H9 (cell line): ENCODE data around the gene MBTPS1. TPM values are rescaled to one million over a fixed set of nuclear protein-coding genes. Genes with fewer than 3 reads are reported as not detected.

Experiments used
- DNase-seq: peaks from one replicate; pipeline ENCODE4 v3.0.0-alpha.2; 2017
- H2AFZ ChIP-seq: one replicate; pipeline ENCODE4 v1.6.1; 2013; ENCODE audit warnings: mild to moderate bottlenecking, low read length, control low read depth, moderate library complexity
- H2AK5ac ChIP-seq: 2 replicates; pipeline ENCODE4 v1.6.1; 2013; ENCODE audit warnings: low read length, control low read depth, mixed read lengths; ENCODE audit not compliant: insufficient read length
- H2BK120ac ChIP-seq: one replicate; pipeline ENCODE4 v1.6.1; 2013; ENCODE audit warnings: low read depth, mild to moderate bottlenecking, low read length, control low read depth, inconsistent platforms; ENCODE audit not compliant: poor library complexity, severe bottlenecking
- H2BK12ac ChIP-seq: 2 replicates; pipeline ENCODE4 v1.6.1; 2013; ENCODE audit warnings: low read length, control low read depth, mixed read lengths, low read depth; ENCODE audit not compliant: insufficient read length
- H2BK15ac ChIP-seq: 2 replicates; pipeline ENCODE4 v1.6.1; 2013; ENCODE audit warnings: low read depth, low read length, control low read depth
- H2BK20ac ChIP-seq: one replicate; pipeline ENCODE4 v1.6.1; 2013; ENCODE audit warnings: low read depth, mild to moderate bottlenecking, low read length, control low read depth, inconsistent platforms; ENCODE audit not compliant: poor library complexity, severe bottlenecking
- H2BK5ac ChIP-seq: 2 replicates; pipeline ENCODE4 v1.6.1; 2013; ENCODE audit warnings: low read length, control low read depth, mixed read lengths; ENCODE audit not compliant: insufficient read length
- H3K14ac ChIP-seq: 2 replicates; pipeline ENCODE4 v1.6.1; 2013; ENCODE audit warnings: low read length, control low read depth; ENCODE audit not compliant: insufficient read depth
- H3K18ac ChIP-seq: 2 replicates; pipeline ENCODE4 v1.6.1; 2013; ENCODE audit warnings: low read depth, mild to moderate bottlenecking, mixed read lengths, low read length, control low read depth; ENCODE audit not compliant: insufficient read length
- H3K23ac ChIP-seq: 2 replicates; pipeline ENCODE4 v1.6.1; 2013; ENCODE audit warnings: low read length, control low read depth, mixed read lengths, low read depth; ENCODE audit not compliant: insufficient read length
- H3K23me2 ChIP-seq: 2 replicates; pipeline ENCODE4 v1.6.1; 2013; ENCODE audit warnings: low read depth, mild to moderate bottlenecking, mixed read lengths, low read length, control low read depth; ENCODE audit not compliant: insufficient read length, poor library complexity, severe bottlenecking
- H3K27ac ChIP-seq: 2 replicates; pipeline ENCODE4 v1.5.1; 2013; ENCODE audit warnings: low read length, control low read depth, mixed read lengths, low read depth; ENCODE audit not compliant: insufficient read length
- H3K27me3 ChIP-seq: 2 replicates; pipeline ENCODE4 v1.6.1; 2013; ENCODE audit warnings: low read length, control low read depth, inconsistent platforms; ENCODE audit not compliant: insufficient read depth
- H3K4ac ChIP-seq: 2 replicates; pipeline ENCODE4 v1.6.1; 2013; ENCODE audit warnings: low read depth, mild to moderate bottlenecking, control low read depth, inconsistent platforms, low read length, moderate library complexity
- H3K4me1 ChIP-seq: 2 replicates; pipeline ENCODE4 v1.6.1; 2013; ENCODE audit warnings: low read length, control low read depth, inconsistent platforms; ENCODE audit not compliant: insufficient read depth
- H3K4me2 ChIP-seq: 2 replicates; pipeline ENCODE4 v1.6.1; 2013; ENCODE audit warnings: low read length, control low read depth, mixed read lengths; ENCODE audit not compliant: insufficient read length, insufficient read depth
- H3K56ac ChIP-seq: 2 replicates; pipeline ENCODE4 v1.6.1; 2013; ENCODE audit warnings: low read depth, mild to moderate bottlenecking, mixed read lengths, low read length, control low read depth; ENCODE audit not compliant: insufficient read length
- H3K79me1 ChIP-seq: 2 replicates; pipeline ENCODE4 v1.6.1; 2013; ENCODE audit warnings: low read depth, mild to moderate bottlenecking, moderate library complexity, low read length, control low read depth, inconsistent platforms; ENCODE audit not compliant: insufficient read depth, poor library complexity, severe bottlenecking
- H3K79me2 ChIP-seq: 2 replicates; pipeline ENCODE4 v1.6.1; 2013; ENCODE audit warnings: low read length, control low read depth, inconsistent platforms; ENCODE audit not compliant: insufficient read depth
- H3K9ac ChIP-seq: 2 replicates; pipeline ENCODE4 v1.6.1; 2013; ENCODE audit warnings: low read length, control low read depth, mixed read lengths; ENCODE audit not compliant: insufficient read length; ENCODE audit errors: extremely low read depth
- H3K9me3 ChIP-seq: one replicate; pipeline ENCODE4 v1.6.1; 2013; ENCODE audit warnings: low read depth, low read length, inconsistent platforms; ENCODE audit not compliant: control insufficient read depth
- H3T11ph ChIP-seq: one replicate; pipeline ENCODE4 v1.6.1; 2013; ENCODE audit warnings: mild to moderate bottlenecking, low read length, control low read depth, inconsistent platforms
- H4K20me1 ChIP-seq: one replicate; pipeline ENCODE4 v1.6.1; 2013; ENCODE audit not compliant: control insufficient read depth, insufficient read length, insufficient read depth
- H4K5ac ChIP-seq: 2 replicates; pipeline ENCODE4 v1.6.1; 2013; ENCODE audit warnings: low read depth, mild to moderate bottlenecking, mixed read lengths, low read length, control low read depth; ENCODE audit not compliant: insufficient read length
- H4K8ac ChIP-seq: replicated peaks from 2 replicates; pipeline ENCODE4 v1.6.1; 2013; ENCODE audit warnings: low read length, control low read depth, mixed read lengths, low read depth; ENCODE audit not compliant: insufficient read length
- H4K91ac ChIP-seq: 2 replicates; pipeline ENCODE4 v1.6.1; 2013; ENCODE audit warnings: low read depth, mild to moderate bottlenecking, moderate library complexity, mixed read lengths, low read length, control low read depth; ENCODE audit not compliant: insufficient read length
- H3K27ac Mint-ChIP-seq, 3 experiments: 2 replicates in 2 of 3; 3 replicates in 1 of 3; pipeline ENCODE4 v1.8.0; 2020 to 2021; ENCODE audit warnings: mixed read lengths in 3 of 3, mild to moderate bottlenecking in 1 of 3, moderate library complexity in 1 of 3
- H3K27me3 Mint-ChIP-seq: 2 replicates; pipeline ENCODE4 v1.8.0; 2021; ENCODE audit warnings: low read depth, mild to moderate bottlenecking, moderate library complexity, mixed read lengths
- H3K36me3 Mint-ChIP-seq, 3 experiments: 2 replicates in 2 of 3; 3 replicates in 1 of 3; pipeline ENCODE4 v1.8.0; 2020 to 2021; ENCODE audit warnings: low read depth in 3 of 3, mixed read lengths in 3 of 3; ENCODE audit not compliant: insufficient read depth in 1 of 3
- H3K4me1 Mint-ChIP-seq, 2 experiments: 2 replicates each; pipeline ENCODE4 v1.8.0; 2020; ENCODE audit warnings: mixed read lengths in 2 of 2
- H3K4me3 Mint-ChIP-seq, 2 experiments: 2 replicates in 1 of 2; 3 replicates in 1 of 2; pipeline ENCODE4 v1.8.0; 2020 to 2021; ENCODE audit warnings: mild to moderate bottlenecking in 2 of 2, mixed read lengths in 2 of 2, moderate library complexity in 1 of 2
- H3K9me3 Mint-ChIP-seq, 2 experiments: 2 replicates in 1 of 2; 3 replicates in 1 of 2; pipeline ENCODE4 v1.8.0; 2020; ENCODE audit warnings: mild to moderate bottlenecking in 2 of 2, mixed read lengths in 2 of 2, moderate library complexity in 1 of 2
- WGBS: extraction: QIAGEN DNeasy Blood & Tissue Kit; methylation state at CpG from one replicate; pipeline ENCODE4 v1.1.7; 2013; ENCODE audit warnings: missing lambda C conversion rate, low lambda C conversion rate, mixed read lengths; ENCODE audit not compliant: insufficient read length; ENCODE audit errors: extremely low coverage; 5-methylcytosine and 5-hydroxymethylcytosine counted together
- total RNA-seq: library from RNA; stranded (reverse); gene quantifications from 2 replicates; pipeline ENCODE4 v1.2.1, GENCODE V29; 2021
- TF ChIP-seq, protein P1 (sequence below): fragments of 200-600 bp; sonication (generic); conservative IDR thresholded peaks from 3 replicates; pipeline ENCODE4 v1.8.0; 2021; ENCODE audit warnings: antibody characterized with exemption, mild to moderate bottlenecking

The MBTPS1 gene
- total RNA-seq, 1 experiment from 2014 or later, result 48.7 TPM

DNA sequence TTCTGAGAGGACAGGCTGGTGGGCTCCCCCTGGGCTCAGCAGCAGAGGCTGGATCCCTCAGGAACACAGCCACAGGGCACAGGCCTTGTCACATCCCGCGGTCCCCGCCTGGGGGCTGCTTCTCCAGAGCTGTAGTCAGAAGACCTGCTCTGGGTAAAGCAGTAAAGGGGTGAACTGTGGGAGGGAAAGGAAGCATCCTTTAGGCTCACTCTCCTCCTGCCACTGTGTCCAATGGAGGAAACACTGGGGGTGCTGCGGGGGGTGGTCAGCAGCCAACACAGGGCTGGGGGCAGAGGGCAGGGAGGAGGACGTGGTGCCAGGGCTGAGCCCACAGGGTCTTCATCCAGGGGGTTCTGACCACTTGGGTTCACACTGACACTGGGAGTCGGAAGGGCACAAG lies 69.1 kb downstream of the MBTPS1 start:
- no peak overlapping the region for H3K27ac ChIP-seq
- no peaks in the 10 kb centered on the region for H4K20me1 ChIP-seq
- H2BK15ac ChIP-seq, result no peak overlapping the region
- DNase-seq, result no peak
- Mint-ChIP-seq H3K27ac (no peak overlapping the region), H3K27me3 (peaks cover 2% of the 10 kb centered on the region), H3K36me3 (peaks cover 3 to 8% (median 5%) of the 10 kb centered on the region in 3 experiments; a peak in 5 of 7 replicates), H3K9me3 (no peaks in the 10 kb centered on the region), H3K4me3 (no peak overlapping the region), H3K4me1 (peaks cover 18 to 29% of the 10 kb centered on the region in 2 experiments)
- no peak overlapping the region for H2BK120ac ChIP-seq
- no peak overlapping the region for H3K9ac ChIP-seq
- no peaks in the 10 kb centered on the region for H3K79me1 ChIP-seq
- H3K23me2 ChIP-seq, result no peaks in the 10 kb centered on the region
- H2AK5ac ChIP-seq, result no peak overlapping the region
- no peak overlapping the region for H2BK5ac ChIP-seq
- TF ChIP-seq, protein P1, sequence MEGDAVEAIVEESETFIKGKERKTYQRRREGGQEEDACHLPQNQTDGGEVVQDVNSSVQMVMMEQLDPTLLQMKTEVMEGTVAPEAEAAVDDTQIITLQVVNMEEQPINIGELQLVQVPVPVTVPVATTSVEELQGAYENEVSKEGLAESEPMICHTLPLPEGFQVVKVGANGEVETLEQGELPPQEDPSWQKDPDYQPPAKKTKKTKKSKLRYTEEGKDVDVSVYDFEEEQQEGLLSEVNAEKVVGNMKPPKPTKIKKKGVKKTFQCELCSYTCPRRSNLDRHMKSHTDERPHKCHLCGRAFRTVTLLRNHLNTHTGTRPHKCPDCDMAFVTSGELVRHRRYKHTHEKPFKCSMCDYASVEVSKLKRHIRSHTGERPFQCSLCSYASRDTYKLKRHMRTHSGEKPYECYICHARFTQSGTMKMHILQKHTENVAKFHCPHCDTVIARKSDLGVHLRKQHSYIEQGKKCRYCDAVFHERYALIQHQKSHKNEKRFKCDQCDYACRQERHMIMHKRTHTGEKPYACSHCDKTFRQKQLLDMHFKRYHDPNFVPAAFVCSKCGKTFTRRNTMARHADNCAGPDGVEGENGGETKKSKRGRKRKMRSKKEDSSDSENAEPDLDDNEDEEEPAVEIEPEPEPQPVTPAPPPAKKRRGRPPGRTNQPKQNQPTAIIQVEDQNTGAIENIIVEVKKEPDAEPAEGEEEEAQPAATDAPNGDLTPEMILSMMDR, result no peak
- no peak overlapping the region for H3K23ac ChIP-seq
- H4K5ac ChIP-seq, result no peak overlapping the region
- H3K27me3 ChIP-seq, result no peaks in the 10 kb centered on the region
- no peak overlapping the region for H2AFZ ChIP-seq
- H4K91ac ChIP-seq, result no peak overlapping the region
- H3K4me2 ChIP-seq, result no peak overlapping the region
- no peak overlapping the region for H2BK20ac ChIP-seq
- H4K8ac ChIP-seq, result no peak overlapping the region
- no peaks in the 10 kb centered on the region; the same call in 1 of the 2 replicates for H3K4me1 ChIP-seq
- no peak overlapping the region for H3K56ac ChIP-seq
- no peak overlapping the region for H3K14ac ChIP-seq
- H3K18ac ChIP-seq, result no peak overlapping the region
- no peaks in the 10 kb centered on the region for H3K79me2 ChIP-seq
- H3K9me3 ChIP-seq, result no peaks in the 10 kb centered on the region
- H3T11ph ChIP-seq, result no peak overlapping the region
- no peak overlapping the region for H3K4ac ChIP-seq
- H2BK12ac ChIP-seq, result no peak overlapping the region
- no CpG with 5 or more reads among the region's 6 CpGs for WGBS
